ENCODE data around the gene ELMO1.

GRCh38 chr7:36852931-36853330 is 595.7 kb downstream of the ELMO1 start:
- TF ChIP-seq CTCF (IDR thresholded peaks at IDR 0.05 in 2 of 3, conservative IDR thresholded peaks at IDR 0.05 in 1 of 3; ENCODE audit: control insufficient read depth in 2 of 3, extremely low read depth in 1 of 3, insufficient read depth in 1 of 3, low read depth in 3 of 3, low read length in 3 of 3) (no peak), TBL1XR1 (IDR thresholded peaks at IDR 0.05; ENCODE audit: low read depth, low read length) (no peak), POLR2A (IDR thresholded peaks at IDR 0.05; ENCODE audit: low read depth, low read length) (no peak), YY1 (IDR thresholded peaks at IDR 0.05; ENCODE audit: low read depth, low read length) (no peak)

Measured in GM12878 (cell line).